Measurements from ENCODE around the gene CACNA1D.

- TF ChIP-seq EZH2 (IDR thresholded peaks at IDR 0.05): no peak
- no peak for TF ChIP-seq POLR2AphosphoS5 (IDR thresholded peaks at IDR 0.05; ENCODE audit: borderline replicate concordance, low read depth, low read length)
- TF ChIP-seq FOXP2 (optimal IDR thresholded peaks at IDR 0.05; ENCODE audit: control extremely low read depth, extremely low read length, insufficient read depth): no peak
Observed at GRCh38 chr3:53484984-53485383, 9.4 kb upstream of the CACNA1D start.
